Measurements from ENCODE around the gene ALK.

The ALK gene

DNA sequence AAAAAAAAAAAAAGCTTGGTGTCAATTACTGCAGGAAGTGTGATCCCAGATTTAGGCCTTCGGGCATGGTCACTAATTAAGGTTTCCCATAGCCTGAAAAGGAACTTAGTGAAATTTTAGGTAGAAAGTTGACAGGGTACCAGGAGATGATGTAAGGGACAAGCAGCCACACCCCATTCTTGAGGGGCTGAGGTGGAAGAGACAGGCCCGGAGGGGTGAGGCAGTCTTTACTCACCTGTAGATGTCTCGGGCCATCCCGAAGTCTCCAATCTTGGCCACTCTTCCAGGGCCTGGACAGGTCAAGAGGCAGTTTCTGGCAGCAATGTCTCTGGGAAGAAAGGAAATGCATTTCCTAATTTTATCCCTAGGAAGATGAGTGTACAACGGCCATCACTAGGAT is 711.8 kb downstream of the ALK start:
- TF ChIP-seq EGR1 (IDR thresholded peaks at IDR 0.05) (no peak), CREB1 (IDR thresholded peaks at IDR 0.05; ENCODE audit: low read depth) (no peak)
- TF ChIP-seq, protein P1, sequence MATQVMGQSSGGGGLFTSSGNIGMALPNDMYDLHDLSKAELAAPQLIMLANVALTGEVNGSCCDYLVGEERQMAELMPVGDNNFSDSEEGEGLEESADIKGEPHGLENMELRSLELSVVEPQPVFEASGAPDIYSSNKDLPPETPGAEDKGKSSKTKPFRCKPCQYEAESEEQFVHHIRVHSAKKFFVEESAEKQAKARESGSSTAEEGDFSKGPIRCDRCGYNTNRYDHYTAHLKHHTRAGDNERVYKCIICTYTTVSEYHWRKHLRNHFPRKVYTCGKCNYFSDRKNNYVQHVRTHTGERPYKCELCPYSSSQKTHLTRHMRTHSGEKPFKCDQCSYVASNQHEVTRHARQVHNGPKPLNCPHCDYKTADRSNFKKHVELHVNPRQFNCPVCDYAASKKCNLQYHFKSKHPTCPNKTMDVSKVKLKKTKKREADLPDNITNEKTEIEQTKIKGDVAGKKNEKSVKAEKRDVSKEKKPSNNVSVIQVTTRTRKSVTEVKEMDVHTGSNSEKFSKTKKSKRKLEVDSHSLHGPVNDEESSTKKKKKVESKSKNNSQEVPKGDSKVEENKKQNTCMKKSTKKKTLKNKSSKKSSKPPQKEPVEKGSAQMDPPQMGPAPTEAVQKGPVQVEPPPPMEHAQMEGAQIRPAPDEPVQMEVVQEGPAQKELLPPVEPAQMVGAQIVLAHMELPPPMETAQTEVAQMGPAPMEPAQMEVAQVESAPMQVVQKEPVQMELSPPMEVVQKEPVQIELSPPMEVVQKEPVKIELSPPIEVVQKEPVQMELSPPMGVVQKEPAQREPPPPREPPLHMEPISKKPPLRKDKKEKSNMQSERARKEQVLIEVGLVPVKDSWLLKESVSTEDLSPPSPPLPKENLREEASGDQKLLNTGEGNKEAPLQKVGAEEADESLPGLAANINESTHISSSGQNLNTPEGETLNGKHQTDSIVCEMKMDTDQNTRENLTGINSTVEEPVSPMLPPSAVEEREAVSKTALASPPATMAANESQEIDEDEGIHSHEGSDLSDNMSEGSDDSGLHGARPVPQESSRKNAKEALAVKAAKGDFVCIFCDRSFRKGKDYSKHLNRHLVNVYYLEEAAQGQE (IDR thresholded peaks at IDR 0.05; ENCODE audit: low read depth): no peak

DNA sequence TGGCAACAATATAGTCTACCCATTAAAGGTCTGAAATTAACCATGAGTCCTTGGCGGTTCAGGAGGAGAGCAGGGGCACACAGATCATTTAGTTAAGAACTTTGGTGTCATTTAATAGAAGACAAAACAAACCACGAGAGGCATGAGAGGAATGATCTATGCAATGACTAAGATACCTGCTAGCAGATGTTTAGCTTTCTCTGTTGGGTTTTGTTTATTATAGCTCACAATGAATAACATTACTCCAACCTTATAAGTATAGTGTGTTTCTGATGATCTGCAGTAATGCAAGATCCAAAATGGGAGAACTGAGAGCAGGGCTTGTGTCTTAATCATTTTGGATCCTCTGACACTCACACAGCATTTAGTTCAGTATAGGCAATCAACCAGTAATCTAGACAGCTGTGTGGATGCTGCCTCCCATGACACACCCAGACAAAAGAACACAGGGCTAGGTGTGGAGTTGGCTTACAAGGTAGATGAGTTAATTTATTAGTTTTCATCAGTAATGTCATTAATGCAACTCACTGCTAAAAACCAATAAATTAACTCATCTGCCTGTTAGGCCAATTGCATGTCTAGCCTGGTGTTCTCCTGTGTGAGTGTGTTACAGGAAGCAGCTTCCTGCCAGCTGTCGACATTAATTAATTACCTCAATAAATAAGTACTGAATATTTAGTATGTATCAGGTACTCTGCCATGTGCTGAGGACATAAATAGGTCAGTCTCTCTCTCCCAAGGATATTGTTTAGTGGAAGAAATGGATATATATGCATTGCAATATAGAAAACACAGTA is 713.8 kb downstream of the ALK start:
- TF ChIP-seq, protein P1 (IDR thresholded peaks at IDR 0.05; ENCODE audit: low read depth): no peak
- no peak for TF ChIP-seq TCF12 (IDR thresholded peaks at IDR 0.05; ENCODE audit: low read depth)
- TF ChIP-seq TAF1 (IDR thresholded peaks at IDR 0.05; ENCODE audit: low read depth): no peak
- no peak for TF ChIP-seq CEBPB (IDR thresholded peaks at IDR 0.05)
- TF ChIP-seq ZBTB7A (IDR thresholded peaks at IDR 0.05; ENCODE audit: low read depth): no peak
- TF ChIP-seq, protein P2, sequence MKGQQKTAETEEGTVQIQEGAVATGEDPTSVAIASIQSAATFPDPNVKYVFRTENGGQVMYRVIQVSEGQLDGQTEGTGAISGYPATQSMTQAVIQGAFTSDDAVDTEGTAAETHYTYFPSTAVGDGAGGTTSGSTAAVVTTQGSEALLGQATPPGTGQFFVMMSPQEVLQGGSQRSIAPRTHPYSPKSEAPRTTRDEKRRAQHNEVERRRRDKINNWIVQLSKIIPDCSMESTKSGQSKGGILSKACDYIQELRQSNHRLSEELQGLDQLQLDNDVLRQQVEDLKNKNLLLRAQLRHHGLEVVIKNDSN (IDR thresholded peaks at IDR 0.05): no peak
- TF ChIP-seq, protein P3, sequence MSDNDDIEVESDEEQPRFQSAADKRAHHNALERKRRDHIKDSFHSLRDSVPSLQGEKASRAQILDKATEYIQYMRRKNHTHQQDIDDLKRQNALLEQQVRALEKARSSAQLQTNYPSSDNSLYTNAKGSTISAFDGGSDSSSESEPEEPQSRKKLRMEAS (IDR thresholded peaks at IDR 0.05): no peak
- no peak for TF ChIP-seq YY1 (IDR thresholded peaks at IDR 0.05; ENCODE audit: low read depth)
- TF ChIP-seq NFIC (IDR thresholded peaks at IDR 0.05): no peak
- no peak for TF ChIP-seq RAD21 (IDR thresholded peaks at IDR 0.05; ENCODE audit: low read depth)
- no peak for TF ChIP-seq TEAD4 (IDR thresholded peaks at IDR 0.05)
- TF ChIP-seq FOXM1 (IDR thresholded peaks at IDR 0.05; ENCODE audit: borderline replicate concordance, low read depth): no peak
- no peak for TF ChIP-seq CREB1 (IDR thresholded peaks at IDR 0.05; ENCODE audit: low read depth)
- TF ChIP-seq EP300 (IDR thresholded peaks at IDR 0.05; ENCODE audit: borderline replicate concordance): no peak

DNA sequence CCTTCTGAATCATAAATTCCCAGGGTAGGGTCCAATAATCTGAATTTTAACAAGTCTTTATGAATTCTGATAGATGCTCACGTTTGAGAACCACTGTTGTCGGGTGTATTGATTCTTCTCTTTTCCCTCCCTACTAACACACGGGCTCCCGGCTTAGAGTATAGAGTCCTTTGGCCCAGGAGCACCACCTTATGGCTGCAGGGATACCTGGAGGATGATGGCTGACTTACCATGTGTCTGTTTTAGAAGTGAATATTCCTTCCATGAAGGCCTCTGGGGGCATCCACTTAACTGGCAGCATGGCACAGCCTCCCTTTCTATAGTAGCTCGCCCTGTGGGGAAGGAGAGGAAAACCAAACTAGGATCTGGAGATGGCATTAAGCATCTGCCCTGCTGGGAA is 714.4 kb downstream of the ALK start:
- TF ChIP-seq RAD21 (IDR thresholded peaks at IDR 0.05; ENCODE audit: low read depth) (no peak), TAF1 (IDR thresholded peaks at IDR 0.05; ENCODE audit: low read depth) (no peak), YY1 (IDR thresholded peaks at IDR 0.05; ENCODE audit: low read depth) (no peak), NFIC (IDR thresholded peaks at IDR 0.05) (no peak), FOXM1 (IDR thresholded peaks at IDR 0.05; ENCODE audit: borderline replicate concordance, low read depth) (no peak), CREB1 (IDR thresholded peaks at IDR 0.05; ENCODE audit: low read depth) (no peak), CEBPB (IDR thresholded peaks at IDR 0.05) (no peak), EGR1 (IDR thresholded peaks at IDR 0.05) (no peak), EP300 (IDR thresholded peaks at IDR 0.05; ENCODE audit: borderline replicate concordance) (no peak), TEAD4 (IDR thresholded peaks at IDR 0.05) (no peak)
- TF ChIP-seq, protein P1 (IDR thresholded peaks at IDR 0.05; ENCODE audit: low read depth): no peak
- TF ChIP-seq, protein P2 (IDR thresholded peaks at IDR 0.05): no peak

DNA sequence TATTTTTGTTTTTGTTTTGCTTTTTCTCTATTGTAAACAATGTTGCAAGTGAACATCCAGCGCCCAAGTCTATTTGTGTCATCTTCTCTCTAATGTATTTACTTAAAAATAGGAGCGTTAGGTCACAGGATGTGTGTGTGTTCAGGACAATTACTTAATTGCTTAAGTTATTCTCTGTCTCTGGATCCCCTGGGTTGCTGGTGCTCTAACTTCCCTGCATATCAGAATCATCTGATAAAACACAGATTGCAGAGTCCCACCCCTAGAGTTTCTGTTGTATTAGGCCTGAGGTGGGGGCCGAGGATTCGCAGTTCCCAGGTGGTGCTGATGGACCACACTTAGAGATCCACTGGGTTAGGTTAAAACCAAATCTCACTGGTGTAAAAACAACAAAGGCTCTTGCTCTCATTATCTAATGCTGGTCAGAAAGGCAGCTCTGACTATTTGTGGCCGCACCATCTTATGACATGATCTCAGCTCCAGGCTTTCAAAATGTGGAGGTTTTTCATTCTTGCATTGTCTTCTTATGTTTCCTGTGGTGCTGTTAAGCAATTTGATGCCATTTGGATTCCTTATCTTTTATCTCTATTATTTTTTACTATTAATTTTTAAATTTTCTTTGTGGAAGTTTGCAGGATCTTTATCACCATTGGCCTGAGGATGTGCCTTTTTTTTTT is 718.4 kb downstream of the ALK start:
- TF ChIP-seq YY1 (IDR thresholded peaks at IDR 0.05; ENCODE audit: low read depth) (no peak), RAD21 (IDR thresholded peaks at IDR 0.05; ENCODE audit: low read depth) (no peak), FOXM1 (IDR thresholded peaks at IDR 0.05; ENCODE audit: borderline replicate concordance, low read depth) (no peak), CREB1 (IDR thresholded peaks at IDR 0.05; ENCODE audit: low read depth) (no peak), CEBPB (IDR thresholded peaks at IDR 0.05) (no peak), TEAD4 (IDR thresholded peaks at IDR 0.05) (no peak), EP300 (IDR thresholded peaks at IDR 0.05; ENCODE audit: borderline replicate concordance) (no peak), NFIC (IDR thresholded peaks at IDR 0.05) (no peak)
- TF ChIP-seq, protein P1 (IDR thresholded peaks at IDR 0.05; ENCODE audit: low read depth): no peak
- TF ChIP-seq, protein P3 (IDR thresholded peaks at IDR 0.05): no peak
- TF ChIP-seq, protein P2 (IDR thresholded peaks at IDR 0.05): no peak

Data from Ishikawa (cell line).